ENCODE results near the gene TUBGCP3.

TUBGCP3 gene

GRCh38 chr13:112469071-112469745, 118.7 kb downstream of the TUBGCP3 start:
- DNase-seq (ENCODE audit: insufficient read length, low spot score): no peak
- no peak for TF ChIP-seq POU2F2 (IDR thresholded peaks at IDR 0.05; ENCODE audit: low read depth, low read length)
- no peak for FAIRE-seq

- no peak for DNase-seq (ENCODE audit: insufficient read length, low spot score)
- FAIRE-seq: no peak
- no peak for TF ChIP-seq POU2F2 (IDR thresholded peaks at IDR 0.05; ENCODE audit: low read depth, low read length)
- TF ChIP-seq POLR2AphosphoS5 (IDR thresholded peaks at IDR 0.05; ENCODE audit: low read depth, low read length): no peak
- no peak for TF ChIP-seq TAF1 (IDR thresholded peaks at IDR 0.05; ENCODE audit: low read depth, low read length)
- no peak for TF ChIP-seq PAX5 (IDR thresholded peaks at IDR 0.05; ENCODE audit: insufficient read depth, low read length, severe bottlenecking)
- TF ChIP-seq POLR2A (IDR thresholded peaks at IDR 0.05; ENCODE audit: low read depth, low read length): no peak
- no peak for TF ChIP-seq SPI1 (IDR thresholded peaks at IDR 0.05; ENCODE audit: low read depth, low read length)
These were observed 119.9 kb downstream of the TUBGCP3 start for GRCh38 chr13:112468069-112468468.

GRCh38 chr13:112467236-112467635, 120.7 kb downstream of the TUBGCP3 start:
- TF ChIP-seq POLR2AphosphoS5 (IDR thresholded peaks at IDR 0.05; ENCODE audit: low read depth, low read length): no peak
- no peak for TF ChIP-seq POU2F2 (IDR thresholded peaks at IDR 0.05; ENCODE audit: low read depth, low read length)
- no peak for TF ChIP-seq PAX5 (IDR thresholded peaks at IDR 0.05; ENCODE audit: insufficient read depth, low read length, severe bottlenecking)
- no peak for TF ChIP-seq TAF1 (IDR thresholded peaks at IDR 0.05; ENCODE audit: low read depth, low read length)
- TF ChIP-seq SPI1 (IDR thresholded peaks at IDR 0.05; ENCODE audit: low read depth, low read length): no peak
- no peak for TF ChIP-seq POLR2A (IDR thresholded peaks at IDR 0.05; ENCODE audit: low read depth, low read length)
- no peak for DNase-seq (ENCODE audit: insufficient read length, low spot score)
- FAIRE-seq: no peak

- FAIRE-seq (no peak), DNase-seq (ENCODE audit: insufficient read length, low spot score) (no peak)
These were observed 121.6 kb downstream of the TUBGCP3 start for GRCh38 chr13:112466132-112467058.

GRCh38 chr13:112465251-112466131, 122.5 kb downstream of the TUBGCP3 start:
- no peak for DNase-seq (ENCODE audit: insufficient read length, low spot score)
- TF ChIP-seq PAX5 (IDR thresholded peaks at IDR 0.05; ENCODE audit: insufficient read depth, low read length, severe bottlenecking) (no peak), POLR2A (IDR thresholded peaks at IDR 0.05; ENCODE audit: low read depth, low read length) (no peak), SPI1 (IDR thresholded peaks at IDR 0.05; ENCODE audit: low read depth, low read length) (no peak), POU2F2 (IDR thresholded peaks at IDR 0.05; ENCODE audit: low read depth, low read length) (no peak), POLR2AphosphoS5 (IDR thresholded peaks at IDR 0.05; ENCODE audit: low read depth, low read length) (no peak), TAF1 (IDR thresholded peaks at IDR 0.05; ENCODE audit: low read depth, low read length) (no peak)
- no peak for FAIRE-seq

More at GRCh38 chr13:112466132-112467058, 121.6 kb downstream of the TUBGCP3 start:
- TF ChIP-seq TAF1 (IDR thresholded peaks at IDR 0.05; ENCODE audit: low read depth, low read length): no peak
- TF ChIP-seq POLR2AphosphoS5 (IDR thresholded peaks at IDR 0.05; ENCODE audit: low read depth, low read length): no peak
- TF ChIP-seq SPI1 (IDR thresholded peaks at IDR 0.05; ENCODE audit: low read depth, low read length): no peak
- no peak for TF ChIP-seq PAX5 (IDR thresholded peaks at IDR 0.05; ENCODE audit: insufficient read depth, low read length, severe bottlenecking)
- TF ChIP-seq POU2F2 (IDR thresholded peaks at IDR 0.05; ENCODE audit: low read depth, low read length): no peak
- TF ChIP-seq POLR2A (IDR thresholded peaks at IDR 0.05; ENCODE audit: low read depth, low read length): no peak

- FAIRE-seq: no peak
- DNase-seq (ENCODE audit: insufficient read length, low spot score): no peak
- TF ChIP-seq SPI1 (IDR thresholded peaks at IDR 0.05; ENCODE audit: low read depth, low read length) (no peak), POLR2A (IDR thresholded peaks at IDR 0.05; ENCODE audit: low read depth, low read length) (no peak), TAF1 (IDR thresholded peaks at IDR 0.05; ENCODE audit: low read depth, low read length) (no peak), POU2F2 (IDR thresholded peaks at IDR 0.05; ENCODE audit: low read depth, low read length) (no peak), PAX5 (IDR thresholded peaks at IDR 0.05; ENCODE audit: insufficient read depth, low read length, severe bottlenecking) (no peak), POLR2AphosphoS5 (IDR thresholded peaks at IDR 0.05; ENCODE audit: low read depth, low read length) (no peak)
These were observed 123.2 kb downstream of the TUBGCP3 start for GRCh38 chr13:112464720-112465119.

- no peak for FAIRE-seq
- TF ChIP-seq POLR2AphosphoS5 (IDR thresholded peaks at IDR 0.05; ENCODE audit: low read depth, low read length) (no peak), POLR2A (IDR thresholded peaks at IDR 0.05; ENCODE audit: low read depth, low read length) (no peak), SPI1 (IDR thresholded peaks at IDR 0.05; ENCODE audit: low read depth, low read length) (no peak), PAX5 (IDR thresholded peaks at IDR 0.05; ENCODE audit: insufficient read depth, low read length, severe bottlenecking) (no peak), POU2F2 (IDR thresholded peaks at IDR 0.05; ENCODE audit: low read depth, low read length) (no peak), TAF1 (IDR thresholded peaks at IDR 0.05; ENCODE audit: low read depth, low read length) (no peak)
These were observed 125.5 kb downstream of the TUBGCP3 start for GRCh38 chr13:112462408-112462807.

GRCh38 chr13:112457485-112457884, 130.5 kb downstream of the TUBGCP3 start:
- DNase-seq (ENCODE audit: insufficient read length, low spot score) (no peak), FAIRE-seq (no peak)
- TF ChIP-seq POLR2AphosphoS5 (IDR thresholded peaks at IDR 0.05; ENCODE audit: low read depth, low read length) (no peak), SPI1 (IDR thresholded peaks at IDR 0.05; ENCODE audit: low read depth, low read length) (no peak), PAX5 (IDR thresholded peaks at IDR 0.05; ENCODE audit: insufficient read depth, low read length, severe bottlenecking) (no peak), POLR2A (IDR thresholded peaks at IDR 0.05; ENCODE audit: low read depth, low read length) (no peak), TAF1 (IDR thresholded peaks at IDR 0.05; ENCODE audit: low read depth, low read length) (no peak)

More at GRCh38 chr13:112462408-112462807, 125.5 kb downstream of the TUBGCP3 start:
- no peak for DNase-seq (ENCODE audit: insufficient read length, low spot score)
